Measurements from ENCODE around the gene KRI1. TPM values are rescaled to one million over a fixed set of nuclear protein-coding genes. Genes with fewer than 3 reads are reported as not detected.

Gene KRI1
- total RNA-seq, 1 donor from 2014 or later = 35.0 TPM

GRCh38 chr19:10593148-10593547 is 27.3 kb upstream of the KRI1 start:
- no peak for TF ChIP-seq CTCF (IDR thresholded peaks at IDR 0.05; ENCODE audit: unreplicated experiment)
- H3K9me3 Mint-ChIP-seq (ENCODE audit: low read depth) = no peaks in the 10 kb centered on the region

GRCh38 chr19:10587839-10588150 is 22.0 kb upstream of the KRI1 start:
- H3K4me1 Mint-ChIP-seq (ENCODE audit: low read depth) = peaks cover 8% of the 10 kb centered on the region
- no peak for DNase-seq (ENCODE audit: low spot score, unreplicated experiment)
- peaks cover 5% of the 10 kb centered on the region for H3K9me3 Mint-ChIP-seq (ENCODE audit: low read depth)
- no peak for TF ChIP-seq CTCF (IDR thresholded peaks at IDR 0.05; ENCODE audit: unreplicated experiment)
- peak overlapping the region; percentile 53 for H3K27ac Mint-ChIP-seq
- H3K4me3 Mint-ChIP-seq (ENCODE audit: low read depth) = peak overlapping the region; percentile 93
- H3K27me3 Mint-ChIP-seq = peaks cover 8% of the 10 kb centered on the region
- H3K36me3 Mint-ChIP-seq (ENCODE audit: insufficient read depth) = peaks cover 1% of the 10 kb centered on the region

More at GRCh38 chr19:10593148-10593547, 27.3 kb upstream of the KRI1 start:
- DNase-seq (ENCODE audit: low spot score, unreplicated experiment) = no peak
- peaks cover 8% of the 10 kb centered on the region for H3K27me3 Mint-ChIP-seq
- H3K4me1 Mint-ChIP-seq (ENCODE audit: low read depth) = no peaks in the 10 kb centered on the region
- H3K4me3 Mint-ChIP-seq (ENCODE audit: low read depth) = no peak overlapping the region
- H3K36me3 Mint-ChIP-seq (ENCODE audit: insufficient read depth) = no peaks in the 10 kb centered on the region
- H3K27ac Mint-ChIP-seq = no peak overlapping the region

- Mint-ChIP-seq H3K27ac (peak within 1 kb of the TSS; percentile 90), H3K4me1 (ENCODE audit: low read depth) (peaks cover 8% of the 10 kb centered on the region), H3K4me3 (ENCODE audit: low read depth) (peak within 1 kb of the TSS; percentile 93), H3K27me3 (peaks cover 8% of the 10 kb centered on the region), H3K9me3 (ENCODE audit: low read depth) (peaks cover 5% of the 10 kb centered on the region), H3K36me3 (ENCODE audit: insufficient read depth) (peaks cover 1% of the 10 kb centered on the region)
- TF ChIP-seq CTCF (IDR thresholded peaks at IDR 0.05; ENCODE audit: unreplicated experiment) = no peak
- peak; percentile 50 for DNase-seq (ENCODE audit: low spot score, unreplicated experiment)
These were observed 21.4 kb upstream of the KRI1 start, which contains the start of gene AP1M2 for GRCh38 chr19:10587022-10587838. Gene AP1M2, minus strand, starts transcription at chr19:10587312. Its CDS starts 81 bp downstream, at chr19:10587231.

- Mint-ChIP-seq H3K36me3 (ENCODE audit: insufficient read depth) (peaks cover 1% of the 10 kb centered on the region), H3K9me3 (ENCODE audit: low read depth) (peaks cover 5% of the 10 kb centered on the region), H3K4me1 (ENCODE audit: low read depth) (peaks cover 8% of the 10 kb centered on the region), H3K4me3 (ENCODE audit: low read depth) (peak overlapping the region; percentile 93), H3K27ac (peak overlapping the region; percentile 90), H3K27me3 (peaks cover 8% of the 10 kb centered on the region)
- TF ChIP-seq CTCF (IDR thresholded peaks at IDR 0.05; ENCODE audit: unreplicated experiment) = no peak
- DNase-seq (ENCODE audit: low spot score, unreplicated experiment) = no peak
These were observed 20.6 kb upstream of the KRI1 start for GRCh38 chr19:10586396-10586795.

- Mint-ChIP-seq H3K27ac (no peak overlapping the region), H3K4me1 (ENCODE audit: low read depth) (peaks cover 8% of the 10 kb centered on the region), H3K27me3 (peaks cover 8% of the 10 kb centered on the region), H3K4me3 (ENCODE audit: low read depth) (no peak overlapping the region), H3K9me3 (ENCODE audit: low read depth) (peaks cover 5% of the 10 kb centered on the region), H3K36me3 (ENCODE audit: insufficient read depth) (peaks cover 13% of the 10 kb centered on the region)
- no peak for DNase-seq (ENCODE audit: low spot score, unreplicated experiment)
- TF ChIP-seq CTCF (IDR thresholded peaks at IDR 0.05; ENCODE audit: unreplicated experiment) = no peak
These were observed 17.4 kb upstream of the KRI1 start for GRCh38 chr19:10583036-10583776.
